ENCODE results near the gene NUP62.
A peak's percentile ranks its signal among the peaks of the same experiment; 100 is the strongest.

NUP62 gene

GRCh38 chr19:49932731-49933131 lies 3.4 kb upstream of the NUP62 start:
- no peak for TF ChIP-seq CTCF (conservative IDR thresholded peaks at IDR 0.05; ENCODE audit: control insufficient read depth, insufficient read depth, low read depth, low read length)
- no peak for DNase-seq (ENCODE audit: low read depth)
- H3K4me3 ChIP-seq (ENCODE audit: control insufficient read depth, low read depth, low read length): no peak overlapping the region

- no peak for TF ChIP-seq CTCF (conservative IDR thresholded peaks at IDR 0.05; ENCODE audit: control insufficient read depth, insufficient read depth, low read depth, low read length)
- DNase-seq (ENCODE audit: low read depth): no peak
- no peak overlapping the region for H3K4me3 ChIP-seq (ENCODE audit: control insufficient read depth, low read depth, low read length)
Observed at GRCh38 chr19:49932041-49932451, 2.7 kb upstream of the NUP62 start.

- no peak for TF ChIP-seq CTCF (conservative IDR thresholded peaks at IDR 0.05; ENCODE audit: control insufficient read depth, insufficient read depth, low read depth, low read length)
- DNase-seq (ENCODE audit: low read depth): no peak
- H3K4me3 ChIP-seq (ENCODE audit: control insufficient read depth, low read depth, low read length): no peak overlapping the region
Observed at GRCh38 chr19:49931293-49932040, 2.2 kb upstream of the NUP62 start.

- TF ChIP-seq CTCF (conservative IDR thresholded peaks at IDR 0.05; ENCODE audit: control insufficient read depth, insufficient read depth, low read depth, low read length): no peak
- DNase-seq (ENCODE audit: low read depth): peak; percentile 42
- H3K4me3 ChIP-seq (ENCODE audit: control insufficient read depth, low read depth, low read length): peak overlapping the region; percentile 90
Observed at GRCh38 chr19:49930483-49931011, 1.2 kb upstream of the NUP62 start.

- no peak for TF ChIP-seq CTCF (conservative IDR thresholded peaks at IDR 0.05; ENCODE audit: control insufficient read depth, insufficient read depth, low read depth, low read length)
- peak overlapping the region; percentile 90 for H3K4me3 ChIP-seq (ENCODE audit: control insufficient read depth, low read depth, low read length)
- DNase-seq (ENCODE audit: low read depth): peak; percentile 97
Observed at GRCh38 chr19:49929611-49930482, 543 bp upstream of the NUP62 start.

GRCh38 chr19:49927526-49928264 lies 1.6 kb downstream of the NUP62 start:
- no peak for DNase-seq (ENCODE audit: low read depth)
- H3K4me3 ChIP-seq (ENCODE audit: control insufficient read depth, low read depth, low read length): peak overlapping the region; percentile 16
- no peak for TF ChIP-seq CTCF (conservative IDR thresholded peaks at IDR 0.05; ENCODE audit: control insufficient read depth, insufficient read depth, low read depth, low read length)
